Activated naive CD4-positive, alpha-beta T cell treated with anti-CD3 and anti-CD28 coated beads, Interleukin-2, amount 10 ng/mL, durations not matched to agents 7 days and 5 days (primary cell): ENCODE results near the gene STOX1.
"Not testable (repeated sequence)": the region's sequence is repeated elsewhere in the genome, so short reads cannot be mapped to it uniquely, and the experiment has no call there.

ENCODE experiments used
- CTCF ChIA-PET: fragments of 350-600 bp; sonication (Branson Sonifier 250); formaldehyde crosslinking; loops from one replicate; lab custom pipeline; 2021; ENCODE audit warnings: antibody characterized with exemption; lab: Charles Lee
- DNase-seq: peaks from one replicate; pipeline ENCODE4 v3.0.0-alpha.2; 2020
- H3K27ac Mint-ChIP-seq: one replicate; pipeline ENCODE4 v1.8.0; 2021; ENCODE audit warnings: mild to moderate bottlenecking, moderate library complexity, mixed read lengths
- H3K27me3 Mint-ChIP-seq: one replicate; pipeline ENCODE4 v1.8.0; 2021; ENCODE audit warnings: mild to moderate bottlenecking, mixed read lengths
- H3K36me3 Mint-ChIP-seq: one replicate; pipeline ENCODE4 v1.8.0; 2021; ENCODE audit warnings: mixed read lengths
- H3K4me1 Mint-ChIP-seq: one replicate; pipeline ENCODE4 v1.8.0; 2021; ENCODE audit warnings: mixed read lengths
- H3K4me3 Mint-ChIP-seq: one replicate; pipeline ENCODE4 v1.8.0; 2021; ENCODE audit warnings: mild to moderate bottlenecking, moderate library complexity, mixed read lengths
- H3K9me3 Mint-ChIP-seq: one replicate; pipeline ENCODE4 v1.8.0; 2021; ENCODE audit warnings: mixed read lengths

The STOX1 gene

DNA sequence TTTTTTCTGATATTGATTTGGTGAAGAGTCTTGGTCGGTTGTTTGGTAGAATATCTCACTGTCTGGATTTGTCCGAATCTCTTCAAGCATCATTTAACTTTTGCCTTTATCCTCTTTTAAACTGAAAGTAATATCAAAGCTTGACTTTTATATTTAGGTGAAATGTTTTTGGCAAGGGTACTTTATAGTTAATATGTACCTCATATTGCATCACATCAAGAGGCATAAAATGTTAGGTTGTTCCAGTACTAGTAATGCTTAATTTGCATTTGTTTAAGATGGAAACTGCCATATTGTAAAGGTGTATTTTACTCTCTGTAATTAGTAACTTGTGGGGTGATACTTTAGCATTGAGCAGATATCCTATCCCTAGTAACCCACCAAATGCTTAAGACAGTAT is 111.6 kb downstream of the STOX1 start:
- peaks cover 2% of the 10 kb centered on the region for H3K4me1 Mint-ChIP-seq
- no peak overlapping the region for H3K27ac Mint-ChIP-seq
- no peaks in the 10 kb centered on the region for H3K9me3 Mint-ChIP-seq
- H3K36me3 Mint-ChIP-seq, result peaks cover 41% of the 10 kb centered on the region
- DNase-seq, result no peak
- H3K4me3 Mint-ChIP-seq, result no peak overlapping the region
- CTCF ChIA-PET, result no interaction called here
- H3K27me3 Mint-ChIP-seq, result no peaks in the 10 kb centered on the region

GRCh38 chr10:68940917-68941316 is 113.6 kb downstream of the STOX1 start:
- not testable (repeated sequence) for H3K27ac Mint-ChIP-seq, H3K27me3 Mint-ChIP-seq
- peaks cover 41% of the 10 kb centered on the region for H3K36me3 Mint-ChIP-seq

More at GRCh38 chr10:68940917-68941316, 113.6 kb downstream of the STOX1 start:
- not testable (repeated sequence) for H3K9me3 Mint-ChIP-seq, H3K4me1 Mint-ChIP-seq, DNase-seq, H3K4me3 Mint-ChIP-seq
- CTCF ChIA-PET, result interaction anchor here (1.2 kb wide), 1 partner anchor 14 kb away, joined by 3 read pairs; no protein-coding TSS in a partner anchor
